ENCODE results near the gene IL1R2.
"Not testable (repeated sequence)": the region's sequence is repeated elsewhere in the genome, so short reads cannot be mapped to it uniquely, and the experiment has no call there.

The IL1R2 gene

DNA sequence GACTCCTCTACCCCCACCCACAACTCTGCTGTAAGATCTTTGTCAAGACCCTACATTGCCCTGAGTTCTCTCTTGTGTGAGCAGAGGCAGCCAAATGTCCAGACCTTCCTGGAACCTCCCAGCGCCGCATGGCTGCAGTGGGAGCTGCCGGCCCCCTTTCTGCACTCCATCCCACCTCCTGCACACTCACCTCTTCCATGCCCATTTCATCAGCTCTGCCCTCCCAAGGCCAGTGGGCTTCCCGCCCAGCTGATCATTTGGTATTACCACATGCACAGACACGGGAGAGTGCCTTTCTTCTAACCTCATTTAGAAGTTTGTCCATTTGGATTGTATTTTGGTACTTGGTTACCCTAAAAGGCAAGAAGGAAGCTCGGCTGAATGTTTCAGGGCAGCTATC is 2.0 kb downstream of the IL1R2 start:
- H3K4me3 ChIP-seq (ENCODE audit: low read length): no peak overlapping the region
- DNase-seq (ENCODE audit: low read depth, low spot score): no peak

DNA sequence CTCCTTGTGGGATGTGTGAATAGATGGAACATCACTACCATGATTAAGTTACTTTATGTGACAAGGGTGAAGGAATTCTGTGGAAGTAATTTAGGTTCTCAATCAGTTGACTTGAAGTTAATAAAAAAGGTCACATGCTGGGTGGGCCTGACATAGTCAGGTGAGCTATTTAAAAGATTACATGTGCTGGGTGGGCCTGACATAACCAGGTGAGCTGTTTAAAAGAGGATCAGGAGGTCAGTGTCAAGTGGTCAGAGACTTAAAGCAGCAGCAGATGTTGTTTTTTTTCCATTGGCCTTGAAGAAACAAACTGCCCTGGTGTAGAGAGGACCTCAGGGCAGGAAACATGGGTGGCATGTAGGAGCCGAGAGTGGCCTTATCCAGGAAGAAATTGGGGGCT is 3.3 kb downstream of the IL1R2 start:
- DNase-seq (ENCODE audit: low read depth, low spot score): no peak
- no peak overlapping the region for H3K4me3 ChIP-seq (ENCODE audit: low read length)

DNA sequence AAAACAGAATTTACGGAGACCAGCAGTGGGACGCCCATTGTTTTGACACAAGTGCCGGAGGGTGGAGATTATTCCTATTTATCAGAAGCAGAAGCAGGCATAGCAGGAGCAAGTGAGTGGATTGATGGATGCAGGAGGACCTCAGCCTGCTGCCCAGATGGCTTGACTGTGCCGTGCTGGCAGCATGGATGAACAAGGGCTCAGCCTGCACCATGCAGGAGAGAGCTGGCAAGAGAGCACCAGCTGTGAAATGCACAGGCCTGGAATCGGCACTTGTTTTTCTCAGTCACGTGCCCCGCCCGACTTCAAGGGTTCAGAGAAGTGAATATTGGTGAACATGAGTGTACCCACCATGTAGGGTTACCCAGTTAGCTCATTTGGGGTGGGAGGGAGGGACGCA is 4.0 kb downstream of the IL1R2 start:
- no peak for DNase-seq (ENCODE audit: low read depth, low spot score)
- H3K4me3 ChIP-seq (ENCODE audit: low read length): no peak overlapping the region

DNA sequence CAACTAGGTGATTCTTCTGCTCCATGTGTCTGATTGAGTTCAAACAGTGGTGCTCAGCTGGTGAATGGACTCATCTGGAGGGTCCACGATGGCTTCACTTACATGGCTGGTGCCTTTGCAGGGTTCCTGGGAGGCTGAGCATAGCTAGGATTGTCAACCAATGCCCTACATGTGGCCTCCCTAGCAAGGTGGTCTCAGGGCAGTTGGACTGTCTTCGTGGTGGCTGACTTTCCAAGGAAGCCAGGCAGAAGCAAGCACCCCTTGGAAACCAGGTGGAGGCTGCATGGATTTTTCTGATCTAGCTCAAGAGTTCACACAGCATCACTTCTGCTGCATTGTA is 6.8 kb downstream of the IL1R2 start:
- no peak for DNase-seq (ENCODE audit: low read depth, low spot score)
- no peak overlapping the region for H3K4me3 ChIP-seq (ENCODE audit: low read length)

DNA sequence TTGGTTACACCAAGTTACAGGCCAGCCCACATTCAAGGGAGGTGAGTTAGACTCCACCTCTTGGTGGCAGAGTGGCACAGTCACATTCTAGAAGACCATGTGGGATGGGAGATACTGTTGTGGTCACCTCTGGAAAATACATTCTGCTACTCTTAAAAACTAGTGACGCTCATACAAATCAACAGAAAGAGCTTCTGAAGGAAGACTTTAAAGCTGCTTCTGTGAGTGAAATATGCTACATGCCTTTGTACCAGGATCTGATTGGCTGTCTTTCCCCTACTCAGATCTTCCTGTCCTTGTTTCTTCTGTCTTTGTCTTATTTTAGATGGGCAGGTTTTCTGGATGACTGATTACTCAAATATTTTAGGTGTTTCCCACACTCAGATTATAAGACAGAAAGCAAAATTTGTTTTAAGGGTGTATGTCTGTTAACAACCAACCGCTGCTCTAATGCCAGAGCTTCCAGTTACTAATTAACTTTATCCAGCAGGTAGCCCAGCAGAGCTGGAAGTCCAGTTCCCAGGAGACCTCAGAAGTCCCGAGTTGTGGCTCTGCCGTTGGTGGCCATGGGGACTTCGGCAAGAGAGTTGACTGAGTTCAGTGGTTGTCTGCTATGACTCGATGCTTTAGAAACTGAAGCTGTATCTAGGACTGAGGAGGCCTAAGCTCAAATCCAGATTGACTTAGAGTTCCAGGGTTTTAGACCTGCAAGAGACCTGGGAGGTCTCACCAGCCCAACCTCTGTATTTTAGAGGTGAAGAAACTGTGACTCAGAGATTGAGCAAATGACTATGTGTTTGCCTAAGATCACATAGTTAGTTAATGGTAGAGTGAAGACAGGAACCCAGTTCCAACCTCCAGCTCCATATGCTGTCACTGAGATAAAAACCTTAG is 7.4 kb downstream of the IL1R2 start:
- H3K4me3 ChIP-seq (ENCODE audit: low read length): no peak overlapping the region
- DNase-seq (ENCODE audit: low read depth, low spot score): peak; percentile 51

DNA sequence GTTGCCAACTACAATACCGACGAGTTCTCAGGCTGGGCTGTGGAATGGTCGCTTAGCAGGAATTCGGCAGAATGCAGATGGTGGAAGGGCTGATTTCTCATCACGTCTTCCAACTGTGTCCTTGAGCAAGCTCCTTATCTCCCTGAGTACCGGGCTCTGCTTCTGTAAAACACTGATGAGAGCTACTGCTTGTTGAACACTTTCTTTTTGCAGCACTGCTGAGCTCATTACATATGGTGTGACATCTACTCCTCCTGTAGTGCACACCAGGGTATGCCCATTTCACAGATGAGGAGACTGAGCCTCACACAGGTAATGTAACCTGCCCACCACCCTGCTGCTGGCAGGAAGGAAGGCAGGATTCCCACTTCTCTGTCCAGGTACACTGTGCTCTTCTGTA is 8.3 kb downstream of the IL1R2 start:
- no peak overlapping the region for H3K4me3 ChIP-seq (ENCODE audit: low read length)
- no peak for DNase-seq (ENCODE audit: low read depth, low spot score)

DNA sequence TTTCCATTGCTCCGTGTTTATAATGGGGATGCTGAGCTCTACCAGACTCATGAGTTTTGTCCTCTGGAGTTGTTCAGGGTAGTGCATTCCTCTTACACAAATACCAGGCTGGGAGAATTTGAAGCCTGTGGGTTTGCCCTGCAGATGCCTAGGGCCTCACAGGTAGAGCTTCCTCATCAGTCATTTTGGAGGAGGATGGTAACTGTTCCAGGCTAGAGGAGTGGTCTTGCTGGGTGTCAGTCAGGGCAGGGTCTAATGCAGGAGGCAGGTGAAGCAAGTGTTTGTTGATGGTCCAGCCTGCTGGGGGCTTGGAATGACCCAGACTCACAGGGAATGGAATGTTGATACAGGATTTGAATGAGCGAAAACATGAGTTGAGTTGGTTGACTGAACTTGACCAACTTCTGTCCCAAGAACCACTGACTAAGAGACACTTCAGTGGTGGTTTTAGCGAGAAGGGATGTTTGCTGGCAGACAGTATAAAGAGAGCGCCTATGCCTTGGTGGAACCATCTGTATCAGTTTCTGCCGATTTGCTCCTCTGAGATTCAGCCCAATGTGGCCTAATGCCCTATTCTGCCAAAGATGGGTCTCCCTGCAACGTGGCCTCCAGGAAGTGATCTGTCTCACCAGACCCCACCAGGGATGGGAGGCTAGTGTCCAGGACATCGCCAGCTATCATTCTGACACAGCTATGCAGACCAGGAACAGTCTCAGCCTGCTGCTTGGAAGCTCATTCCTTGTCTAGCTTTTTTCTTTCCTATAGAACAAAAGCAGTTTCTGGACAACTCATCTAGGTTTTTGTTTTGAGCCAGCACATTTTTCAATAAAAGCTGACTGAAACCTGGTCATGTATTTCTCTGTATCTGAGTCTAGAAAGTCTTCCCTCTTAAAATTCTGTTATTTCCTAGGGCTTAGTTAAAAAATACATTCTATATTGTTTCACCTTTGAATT is 9.3 kb downstream of the IL1R2 start:
- H3K4me3 ChIP-seq (ENCODE audit: low read length): no peak overlapping the region
- DNase-seq (ENCODE audit: low read depth, low spot score): no peak

DNA sequence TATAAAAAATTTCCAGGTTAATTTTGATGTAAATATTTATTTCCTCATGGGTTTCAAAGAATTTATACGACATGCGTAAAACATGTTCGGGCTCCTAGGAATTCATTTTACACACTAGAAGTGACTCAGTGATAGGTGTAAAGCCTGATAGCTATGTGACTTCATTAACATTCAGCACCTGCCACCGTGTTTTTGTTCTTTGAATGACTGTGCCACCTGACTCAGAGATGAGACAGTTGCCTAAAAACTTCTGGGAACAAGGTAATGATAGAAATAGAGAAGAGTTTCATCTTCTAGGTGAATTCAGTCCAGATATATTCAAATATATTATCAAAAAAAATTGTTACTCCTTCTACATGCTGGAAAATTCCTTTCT is 10.0 kb downstream of the IL1R2 start:
- DNase-seq (ENCODE audit: low read depth, low spot score): no peak
- H3K4me3 ChIP-seq (ENCODE audit: low read length): no peak overlapping the region

DNA sequence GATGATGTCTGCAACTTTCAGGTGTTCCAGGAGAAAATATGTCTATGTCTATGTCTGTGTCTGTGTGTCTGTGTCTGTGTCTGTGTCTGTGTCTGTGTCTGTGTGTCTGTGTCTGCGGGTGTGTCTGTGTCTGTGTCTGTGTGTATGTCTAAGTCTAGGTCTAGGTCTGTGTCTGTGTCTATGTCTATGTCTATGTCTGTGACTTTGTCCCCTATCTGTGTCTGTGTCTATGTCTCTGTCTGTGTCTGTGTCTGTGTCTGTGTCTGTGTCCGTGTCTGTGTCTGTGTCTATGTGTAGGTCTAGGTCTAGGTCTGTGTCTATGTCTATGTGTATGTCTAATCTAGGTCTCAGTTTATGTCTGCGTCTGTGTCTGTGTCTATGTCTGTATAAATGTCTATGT is 10.5 kb downstream of the IL1R2 start:
- no peak overlapping the region for H3K4me3 ChIP-seq (ENCODE audit: low read length)
- no peak for DNase-seq (ENCODE audit: low read depth, low spot score)

DNA sequence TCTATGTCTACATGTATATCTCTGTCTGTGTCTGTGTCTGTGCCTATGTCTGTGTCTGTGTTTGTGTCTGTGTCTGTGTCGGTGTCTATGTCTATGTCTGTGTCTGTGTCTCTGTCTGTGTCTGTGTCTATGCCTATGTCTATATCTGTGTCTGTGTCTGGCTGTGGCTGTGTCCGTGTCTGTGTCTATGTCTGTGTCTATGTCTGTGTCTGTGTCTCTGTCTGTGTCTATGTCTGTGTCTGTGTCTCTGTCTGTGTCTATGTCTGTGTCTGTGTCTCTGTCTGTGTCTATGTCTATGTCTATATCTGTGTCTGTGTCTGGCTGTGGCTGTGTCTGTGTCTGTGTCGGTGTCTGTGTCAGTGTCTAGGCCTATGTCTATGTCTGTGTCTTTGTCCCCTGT is 11.1 kb downstream of the IL1R2 start:
- H3K4me3 ChIP-seq (ENCODE audit: low read length); DNase-seq (ENCODE audit: low read depth, low spot score): not testable (repeated sequence)

DNA sequence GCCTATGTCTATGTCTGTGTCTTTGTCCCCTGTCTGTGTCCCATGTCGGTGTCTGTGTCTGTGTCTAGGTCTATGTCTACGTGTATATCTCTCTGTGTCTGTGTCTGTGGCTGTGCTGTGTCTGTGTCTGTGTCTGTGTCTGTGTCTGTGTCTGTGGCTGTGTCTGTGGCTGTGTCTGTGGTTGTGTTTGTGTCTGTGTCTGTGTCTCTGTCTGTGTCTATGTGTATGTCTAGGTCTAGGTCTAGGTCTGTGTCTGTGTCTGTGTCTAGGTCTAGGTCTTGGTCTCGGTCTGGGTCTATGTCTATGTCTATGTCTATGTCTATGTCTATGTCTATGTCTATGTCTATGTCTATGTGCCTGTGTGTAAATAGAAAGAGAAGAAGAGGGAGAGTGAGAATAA is 11.9 kb downstream of the IL1R2 start:
- DNase-seq (ENCODE audit: low read depth, low spot score): no peak
- no peak overlapping the region for H3K4me3 ChIP-seq (ENCODE audit: low read length)

DNA sequence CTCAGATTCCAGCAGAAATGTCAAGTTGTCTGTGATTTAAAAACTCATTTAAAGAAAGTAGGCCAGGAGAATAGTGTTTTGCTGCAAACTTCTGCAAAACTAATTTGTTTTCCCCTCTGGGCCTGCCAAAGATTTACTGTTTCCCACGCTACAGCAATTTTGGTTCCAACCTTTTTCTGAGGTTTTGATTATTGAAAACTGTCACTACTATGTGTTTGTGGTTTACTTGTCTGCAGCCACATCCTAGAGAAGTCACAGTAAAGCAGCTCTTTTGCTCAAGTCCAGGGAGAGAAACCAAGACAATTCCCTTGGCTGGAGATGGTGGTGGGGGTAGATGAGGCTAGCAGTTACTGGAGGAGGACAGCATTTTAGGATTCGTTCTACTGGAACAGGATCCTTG is 12.8 kb downstream of the IL1R2 start:
- H3K4me3 ChIP-seq (ENCODE audit: low read length): no peak overlapping the region
- peak; percentile 66 for DNase-seq (ENCODE audit: low read depth, low spot score)

DNA sequence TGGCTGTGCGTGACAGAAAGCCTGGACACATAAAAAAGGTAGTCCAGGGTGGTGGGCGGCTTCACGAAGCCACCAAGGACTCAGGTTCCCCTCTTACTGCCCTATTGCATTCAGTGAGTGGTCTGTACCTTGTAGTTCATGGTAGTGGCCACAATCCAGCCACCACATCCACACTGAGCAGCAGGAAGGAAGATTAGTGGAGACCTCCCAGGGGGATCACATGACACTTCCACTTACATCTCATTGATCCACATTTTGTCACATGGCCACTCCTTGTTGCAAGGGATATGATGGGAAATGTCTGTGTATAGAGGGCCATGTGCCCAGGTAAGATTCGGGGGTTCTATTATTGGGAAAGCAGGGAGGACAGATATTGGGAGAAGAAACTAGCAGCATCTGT is 13.7 kb downstream of the IL1R2 start:
- no peak for DNase-seq (ENCODE audit: low read depth, low spot score)

DNA sequence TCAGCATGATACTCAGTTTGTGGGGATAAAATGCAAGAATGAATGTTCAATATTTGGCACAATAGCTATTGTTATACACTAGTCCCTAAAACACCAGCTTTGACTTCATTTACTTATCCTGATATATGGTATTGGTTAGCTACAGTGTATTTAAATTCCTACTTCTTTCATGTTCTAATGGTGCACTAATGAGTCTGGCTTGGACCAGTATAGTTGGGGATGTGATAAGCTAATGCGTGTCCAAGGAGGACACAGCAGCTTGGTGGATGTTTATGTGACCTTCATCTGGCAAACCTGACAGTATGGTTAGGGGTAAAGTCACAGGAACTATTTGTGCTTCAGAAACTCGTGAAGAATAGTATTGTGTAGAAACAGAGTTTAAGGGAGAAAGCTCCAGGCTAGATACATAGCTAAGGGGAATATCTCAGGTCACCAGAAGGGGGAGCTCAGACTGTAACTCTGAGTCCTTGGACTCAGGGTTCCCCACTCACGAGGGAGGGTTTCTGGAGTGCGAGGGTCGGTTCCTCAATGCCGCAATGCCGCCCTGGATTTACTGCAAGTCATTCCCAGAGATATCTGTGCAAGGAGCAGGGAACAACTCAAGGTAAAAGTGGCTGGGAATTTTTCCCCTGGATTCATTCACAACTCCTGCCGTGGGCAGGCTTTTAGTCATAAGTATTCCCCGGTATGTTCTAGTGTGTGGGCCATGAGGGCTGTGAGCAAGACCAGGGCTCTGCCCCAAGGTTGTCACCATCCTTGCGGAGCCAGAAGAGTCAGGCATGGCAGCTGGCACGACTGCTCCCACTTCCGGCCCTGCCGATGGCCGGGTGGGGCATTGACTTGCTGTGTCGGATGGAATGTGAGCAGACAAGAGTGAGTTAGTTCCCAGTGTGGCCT is 14.5 kb downstream of the IL1R2 start:
- DNase-seq (ENCODE audit: low read depth, low spot score): peak; percentile 57
- no peak overlapping the region for H3K4me3 ChIP-seq (ENCODE audit: low read length)

More for the DNA sequence above, 13.7 kb downstream of the IL1R2 start:
- H3K4me3 ChIP-seq (ENCODE audit: low read length): no peak overlapping the region

DNA sequence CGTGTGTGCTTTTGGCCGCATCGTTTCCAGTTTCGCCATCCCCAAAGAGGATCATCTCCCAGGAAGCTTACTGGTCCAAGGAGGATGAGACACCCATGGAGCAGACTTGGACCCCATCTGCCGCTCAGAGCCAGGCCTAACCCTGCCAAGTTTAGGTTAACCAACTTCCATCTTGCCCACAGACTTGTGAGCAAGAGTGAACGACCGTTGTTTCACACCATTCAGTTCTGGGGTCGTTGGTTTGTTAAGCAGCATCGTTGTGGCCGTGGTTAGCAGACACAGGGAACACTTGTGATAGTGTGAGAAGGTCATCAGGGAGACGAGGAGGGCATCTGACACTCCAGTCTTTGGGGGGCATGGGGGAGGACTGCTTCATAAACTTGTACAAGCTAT is 15.1 kb downstream of the IL1R2 start:
- DNase-seq (ENCODE audit: low read depth, low spot score): no peak
- no peak overlapping the region for H3K4me3 ChIP-seq (ENCODE audit: low read length)

DNA sequence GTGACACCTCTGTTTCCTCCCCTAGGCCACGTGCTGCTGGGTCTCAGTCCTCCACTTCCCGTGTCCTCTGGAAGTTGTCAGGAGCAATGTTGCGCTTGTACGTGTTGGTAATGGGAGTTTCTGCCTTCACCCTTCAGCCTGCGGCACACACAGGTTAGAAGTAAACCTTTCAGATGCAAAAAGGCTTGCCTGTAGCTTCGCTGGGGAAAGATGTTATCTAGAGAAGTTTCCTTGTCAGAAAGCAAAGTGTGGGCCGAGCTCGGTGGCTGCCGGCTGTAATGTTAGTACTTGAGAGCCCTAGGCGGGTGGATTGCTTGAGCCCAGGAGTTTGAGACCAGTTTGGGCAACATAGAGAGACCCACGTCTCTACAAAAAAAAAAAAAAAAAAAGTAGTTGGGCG is 16.7 kb downstream of the IL1R2 start:
- no peak for DNase-seq (ENCODE audit: low read depth, low spot score)
- no peak overlapping the region for H3K4me3 ChIP-seq (ENCODE audit: low read length)

DNA sequence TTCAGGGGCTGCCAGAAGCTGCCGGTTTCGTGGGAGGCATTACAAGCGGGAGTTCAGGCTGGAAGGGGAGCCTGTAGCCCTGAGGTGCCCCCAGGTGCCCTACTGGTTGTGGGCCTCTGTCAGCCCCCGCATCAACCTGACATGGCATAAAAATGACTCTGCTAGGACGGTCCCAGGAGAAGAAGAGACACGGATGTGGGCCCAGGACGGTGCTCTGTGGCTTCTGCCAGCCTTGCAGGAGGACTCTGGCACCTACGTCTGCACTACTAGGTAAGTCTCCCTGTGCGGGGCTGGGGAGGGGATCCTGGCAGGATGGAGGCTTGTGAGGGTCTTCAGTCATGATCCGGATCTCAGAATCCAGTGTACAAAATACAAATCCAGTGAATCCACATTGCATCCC is 17.8 kb downstream of the IL1R2 start:
- H3K4me3 ChIP-seq (ENCODE audit: low read length): no peak overlapping the region
- DNase-seq (ENCODE audit: low read depth, low spot score): no peak

DNA sequence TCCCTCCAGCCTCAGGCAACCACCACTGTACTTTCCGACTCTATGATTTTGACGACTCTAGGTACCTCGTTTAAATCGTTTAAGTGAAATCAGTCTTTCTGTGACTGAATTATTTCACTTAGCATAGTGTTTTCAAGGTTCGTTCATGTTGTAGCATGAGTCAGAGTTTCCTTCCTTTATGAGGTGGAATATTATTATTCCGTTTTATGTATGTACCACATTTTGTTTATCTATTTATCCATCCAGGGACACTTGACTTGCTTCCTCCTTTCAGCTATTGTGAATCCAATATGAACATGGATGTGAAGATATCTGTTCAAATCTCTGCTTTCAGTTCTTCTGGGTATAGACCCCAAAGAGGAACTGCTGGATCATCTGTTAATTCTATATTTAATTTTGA is 19.1 kb downstream of the IL1R2 start:
- DNase-seq (ENCODE audit: low read depth, low spot score): no peak
- H3K4me3 ChIP-seq (ENCODE audit: low read length): no peak overlapping the region

DNA sequence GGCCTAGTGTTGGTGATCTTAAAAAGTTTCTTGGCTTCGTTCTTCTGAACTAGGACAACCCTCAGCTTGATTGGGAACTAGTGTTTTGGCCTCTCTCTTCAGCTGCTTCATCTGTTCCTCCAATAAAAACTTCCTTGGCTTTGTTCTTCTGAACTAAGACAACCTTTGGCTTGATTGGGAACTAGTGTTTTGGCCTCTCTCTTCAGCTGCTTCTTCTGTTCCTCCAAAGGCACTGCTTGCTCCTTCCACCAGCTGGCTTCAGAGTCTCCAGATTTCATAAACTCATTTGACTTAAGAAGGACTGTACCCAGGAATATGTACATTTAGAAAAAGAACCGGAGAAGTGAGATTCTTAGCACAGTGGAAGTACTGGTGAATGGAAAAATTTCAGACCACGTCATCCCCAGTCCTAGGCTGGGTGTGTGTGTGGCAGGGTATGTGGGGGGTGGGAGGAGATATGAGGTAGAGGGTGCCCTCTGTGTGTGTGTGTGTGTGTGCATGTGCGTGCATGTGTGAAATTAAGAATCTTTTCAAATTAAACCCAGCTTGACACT is 20.4 kb downstream of the IL1R2 start:
- DNase-seq (ENCODE audit: low read depth, low spot score): no peak
- H3K4me3 ChIP-seq (ENCODE audit: low read length): no peak overlapping the region
